Caco-2 (cell line): ENCODE data around the gene CCIN. TPM values are rescaled to one million over a fixed set of nuclear protein-coding genes. Genes with fewer than 3 reads are reported as not detected.
"Not testable (repeated sequence)": the region's sequence is repeated elsewhere in the genome, so short reads cannot be mapped to it uniquely, and the experiment has no call there.

Experiments used
- BruUV-seq: library from RNA; stranded (reverse); fragments of 400-500 nt; replicated peaks from 2 replicates; lab custom pipeline; 2021; lab: Mats Ljungman, UMichigan
- CTCF ChIA-PET: fragments of 300-600 bp; sonication (Branson Sonifier 250); formaldehyde crosslinking; loops from one replicate; lab custom pipeline; 2022; ENCODE audit warnings: antibody characterized with exemption; lab: Charles Lee
- POLR2A ChIA-PET: fragments of 300-600 bp; sonication (Branson Sonifier 250); formaldehyde crosslinking; loops from one replicate; lab custom pipeline; 2022; ENCODE audit warnings: antibody characterized with exemption; lab: Charles Lee
- DNase-seq, 2 experiments: peaks; one replicate each; pipeline versions ENCODE4 v3.0.0 to v3.0.0-alpha.2; 2020 to 2022
- H3K27me3 ChIP-seq: replicated peaks from 2 replicates; pipeline ENCODE4 v1.6.0; 2011; ENCODE audit warnings: low read length; ENCODE audit not compliant: control insufficient read depth, insufficient read depth
- H3K36me3 ChIP-seq: 2 replicates; pipeline ENCODE4 v1.5.1; 2011; ENCODE audit warnings: low read length; ENCODE audit not compliant: control insufficient read depth, insufficient read depth
- H3K4me1 ChIP-seq: fragments of 250-450 bp; sonication (Bioruptor Pico); 2 replicates; pipeline ENCODE4 v1.5.1; 2020; ENCODE audit warnings: mild to moderate bottlenecking
- H3K4me3 ChIP-seq: 2 replicates; pipeline ENCODE4 v1.5.1; 2011; ENCODE audit warnings: low read depth, mild to moderate bottlenecking, control low read depth, low read length
- H3K9me3 ChIP-seq: fragments of 250-450 bp; sonication (Bioruptor Pico); 2 replicates; pipeline ENCODE4 v1.5.1; 2020; ENCODE audit warnings: mild to moderate bottlenecking, moderate library complexity
- H3K27ac Mint-ChIP-seq: one replicate; pipeline ENCODE4 v1.8.0; 2022; ENCODE audit warnings: mixed read lengths; ENCODE audit not compliant: unreplicated experiment
- H3K27me3 Mint-ChIP-seq: one replicate; pipeline ENCODE4 v1.8.0; 2022; ENCODE audit warnings: mixed read lengths; ENCODE audit not compliant: insufficient read depth, unreplicated experiment
- H3K36me3 Mint-ChIP-seq: one replicate; pipeline ENCODE4 v1.8.0; 2022; ENCODE audit warnings: mild to moderate bottlenecking, mixed read lengths; ENCODE audit not compliant: insufficient read depth, unreplicated experiment
- H3K4me1 Mint-ChIP-seq: one replicate; pipeline ENCODE4 v1.8.0; 2022; ENCODE audit warnings: low read depth, mixed read lengths; ENCODE audit not compliant: unreplicated experiment
- H3K4me3 Mint-ChIP-seq: one replicate; pipeline ENCODE4 v1.8.0; 2022; ENCODE audit warnings: mild to moderate bottlenecking, moderate library complexity, mixed read lengths; ENCODE audit not compliant: unreplicated experiment
- H3K9me3 Mint-ChIP-seq: one replicate; pipeline ENCODE4 v1.8.0; 2022; ENCODE audit warnings: mixed read lengths; ENCODE audit not compliant: unreplicated experiment
- CTCF ChIP-seq, 2 experiments: fragments of 200-600 bp in 1 of 2; IDR thresholded peaks; 1 replicate in 1 of 2; 2 replicates in 1 of 2; pipeline versions ENCODE4 v1.5.1 to v1.8.0; 2011 to 2022; ENCODE audit warnings: antibody characterized with exemption in 1 of 2, control low read depth in 1 of 2, inconsistent platforms in 1 of 2, low read depth in 1 of 2, low read length in 1 of 2, mild to moderate bottlenecking in 1 of 2, moderate library complexity in 1 of 2; ENCODE audit not compliant: insufficient read depth in 1 of 2, severe bottlenecking in 1 of 2, unreplicated experiment in 1 of 2
- intact Hi-C: fragments of 100-400 bp; cut with micrococcal nuclease; formaldehyde crosslinking; loops from one replicate; pipeline ENCODE4 v1.10.0; 2022; ENCODE audit not compliant: unreplicated experiment
- total RNA-seq: library from RNA; stranded (reverse); gene quantifications from 2 replicates; pipeline ENCODE4 v1.2.3, GENCODE V29; 2022

The CCIN gene
- total RNA-seq, 1 experiment from 2014 or later, result not detected

DNA sequence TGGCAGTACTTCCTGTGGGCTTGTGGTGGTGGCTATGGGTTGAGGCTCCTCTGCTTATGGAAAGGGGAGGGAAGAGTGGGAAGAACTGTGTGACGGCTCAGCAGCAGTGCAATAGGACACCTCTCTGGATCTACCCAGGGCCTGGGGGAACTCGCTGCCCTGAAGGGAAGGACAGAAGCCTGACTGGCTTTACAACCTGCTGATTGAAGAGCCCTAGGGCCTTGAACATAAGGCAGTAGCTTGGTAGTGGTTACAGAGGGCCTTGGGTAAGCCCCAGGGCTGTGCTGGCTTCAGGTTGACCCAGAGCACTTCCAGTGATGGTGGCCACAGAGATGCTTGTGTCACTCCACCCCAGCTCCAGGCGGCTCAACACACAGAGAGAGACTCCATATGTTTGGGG lies 5.5 kb downstream of the CCIN start:
- intact Hi-C loops, result no loop called here
- Histone ChIP-seq H3K27me3 (no peaks in the 10 kb centered on the region), H3K4me1 (no peaks in the 10 kb centered on the region), H3K4me3 (no peak overlapping the region), H3K9me3 (no peaks in the 10 kb centered on the region), H3K36me3 (no peaks in the 10 kb centered on the region)
- DNase-seq, result peak in 1 of 2 experiments; percentile 46
- Mint-ChIP-seq H3K4me1 (no peaks in the 10 kb centered on the region), H3K27me3 (no peaks in the 10 kb centered on the region), H3K4me3 (no peak overlapping the region), H3K9me3 (peaks cover 11% of the 10 kb centered on the region), H3K36me3 (peaks cover 6% of the 10 kb centered on the region), H3K27ac (no peak overlapping the region)
- BruUV-seq, result no TSS peak
- POLR2A ChIA-PET, result no interaction called here
- TF ChIP-seq CTCF (IDR thresholded peaks at IDR 0.05; ENCODE audit: insufficient read depth in 1 of 2, low read depth in 1 of 2, low read length in 1 of 2, severe bottlenecking in 1 of 2, unreplicated experiment in 1 of 2), result no peak
- CTCF ChIA-PET, result no interaction called here

DNA sequence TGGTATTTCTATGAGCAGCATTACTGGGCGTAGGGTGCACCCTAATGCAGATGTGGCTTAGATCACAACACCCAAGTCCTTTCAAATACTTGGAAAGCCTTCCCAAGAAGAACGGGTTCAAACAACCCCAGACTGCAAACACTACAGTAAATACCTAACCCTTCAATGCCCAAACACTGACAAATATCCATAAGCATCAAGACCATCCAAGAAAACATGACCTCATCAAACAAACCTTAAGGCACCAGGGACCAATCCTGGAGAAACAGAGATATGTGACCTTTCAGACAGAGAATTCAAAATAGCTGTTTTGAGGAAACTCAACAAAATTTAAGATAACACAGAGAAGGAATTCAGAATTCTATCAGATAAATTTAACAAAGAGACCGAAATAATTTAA lies 6.0 kb downstream of the CCIN start:
- H3K27ac Mint-ChIP-seq, H3K9me3 ChIP-seq, CTCF ChIA-PET, H3K27me3 Mint-ChIP-seq, H3K4me1 Mint-ChIP-seq, DNase-seq, H3K4me1 ChIP-seq, H3K36me3 ChIP-seq, H3K4me3 Mint-ChIP-seq, POLR2A ChIA-PET, intact Hi-C loops, H3K4me3 ChIP-seq, H3K36me3 Mint-ChIP-seq, BruUV-seq, H3K27me3 ChIP-seq: not testable (repeated sequence)
- H3K9me3 Mint-ChIP-seq, result peaks cover 16% of the 10 kb centered on the region

DNA sequence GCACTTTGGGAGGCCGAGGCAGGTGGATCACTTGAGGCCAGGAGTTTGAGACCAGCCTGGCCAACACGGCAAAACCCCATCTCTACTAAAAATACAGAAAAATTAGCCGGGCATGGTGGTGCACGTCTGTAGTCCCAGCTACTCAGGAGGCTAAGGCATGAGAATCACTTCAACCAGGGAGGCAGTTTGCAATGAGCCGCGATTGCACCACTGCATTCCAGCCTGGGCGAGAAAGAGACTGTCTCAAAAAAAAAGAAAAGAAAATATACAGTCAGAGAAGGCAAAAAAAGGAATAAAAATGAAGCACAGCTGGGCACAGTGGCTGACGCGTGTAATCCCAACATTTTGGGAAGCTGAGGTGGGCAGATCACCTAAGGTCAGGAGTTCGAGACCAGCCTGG lies 7.3 kb downstream of the CCIN start:
- peaks cover 25% of the 10 kb centered on the region for H3K9me3 Mint-ChIP-seq
- H3K27me3 Mint-ChIP-seq, H3K9me3 ChIP-seq, DNase-seq, H3K4me3 ChIP-seq, H3K36me3 ChIP-seq, CTCF ChIA-PET, BruUV-seq, H3K27ac Mint-ChIP-seq, H3K27me3 ChIP-seq, intact Hi-C loops, H3K4me3 Mint-ChIP-seq, H3K4me1 ChIP-seq, H3K4me1 Mint-ChIP-seq, H3K36me3 Mint-ChIP-seq: not testable (repeated sequence)
- POLR2A ChIA-PET, result interaction anchor here (0.7 kb wide), 1 partner anchor 55 kb away, joined by 3 read pairs; no protein-coding TSS in a partner anchor

- ChIA-PET POLR2A (no interaction called here), CTCF (interaction anchor here (0.7 kb wide), 1 partner anchor 151 kb away, joined by 5 read pairs; no protein-coding TSS in a partner anchor)
- no TSS peak for BruUV-seq
Measured at GRCh38 chr9:36177571-36177970, 8.4 kb downstream of the CCIN start.

GRCh38 chr9:36180243-36180642 lies 11.1 kb downstream of the CCIN start:
- CTCF ChIA-PET, H3K27ac Mint-ChIP-seq, intact Hi-C loops, H3K27me3 Mint-ChIP-seq, BruUV-seq, H3K4me1 ChIP-seq, H3K36me3 ChIP-seq, H3K27me3 ChIP-seq, H3K4me3 ChIP-seq, H3K36me3 Mint-ChIP-seq, H3K4me1 Mint-ChIP-seq, DNase-seq, H3K4me3 Mint-ChIP-seq, H3K9me3 ChIP-seq: not testable (repeated sequence)
- H3K9me3 Mint-ChIP-seq, result peaks cover 25% of the 10 kb centered on the region
- POLR2A ChIA-PET, result interaction anchor here (1.3 kb wide), 1 partner anchor 10 kb away, joined by 4 read pairs; the partner anchor contains the start of gene CLTA

More at GRCh38 chr9:36177571-36177970, 8.4 kb downstream of the CCIN start:
- no peak overlapping the region for H3K4me3 Mint-ChIP-seq
- no peaks in the 10 kb centered on the region for H3K36me3 ChIP-seq
- H3K9me3 ChIP-seq, result peaks cover 8% of the 10 kb centered on the region; the same call in 1 of the 2 replicates
- intact Hi-C loops, result no loop called here
- no peak for TF ChIP-seq CTCF (IDR thresholded peaks at IDR 0.05; ENCODE audit: insufficient read depth in 1 of 2, low read depth in 1 of 2, low read length in 1 of 2, severe bottlenecking in 1 of 2, unreplicated experiment in 1 of 2)
- H3K36me3 Mint-ChIP-seq, result no peaks in the 10 kb centered on the region
- no peak overlapping the region for H3K4me3 ChIP-seq
- no peaks in the 10 kb centered on the region for H3K4me1 ChIP-seq
- no peak overlapping the region for H3K27ac Mint-ChIP-seq
- H3K27me3 Mint-ChIP-seq, result no peaks in the 10 kb centered on the region
- H3K4me1 Mint-ChIP-seq, result no peaks in the 10 kb centered on the region
- no peak for DNase-seq
- peaks cover 25% of the 10 kb centered on the region for H3K9me3 Mint-ChIP-seq
- H3K27me3 ChIP-seq, result no peaks in the 10 kb centered on the region
